NT2/D1 (cell line): Measurements from ENCODE around the gene NPIPA3.
"Not testable (repeated sequence)": the region's sequence is repeated elsewhere in the genome, so short reads cannot be mapped to it uniquely, and the experiment has no call there.

Experiments
- SUZ12 ChIP-seq: IDR thresholded peaks from 2 replicates; pipeline ENCODE4 v1.6.1; 2011; ENCODE audit not compliant: insufficient read length, insufficient read depth; ENCODE audit errors: extremely low read depth
- ZNF274 ChIP-seq: IDR thresholded peaks from 2 replicates; pipeline ENCODE4 v1.6.1; 2011; ENCODE audit warnings: mild to moderate bottlenecking, low read depth, low read length

DNA sequence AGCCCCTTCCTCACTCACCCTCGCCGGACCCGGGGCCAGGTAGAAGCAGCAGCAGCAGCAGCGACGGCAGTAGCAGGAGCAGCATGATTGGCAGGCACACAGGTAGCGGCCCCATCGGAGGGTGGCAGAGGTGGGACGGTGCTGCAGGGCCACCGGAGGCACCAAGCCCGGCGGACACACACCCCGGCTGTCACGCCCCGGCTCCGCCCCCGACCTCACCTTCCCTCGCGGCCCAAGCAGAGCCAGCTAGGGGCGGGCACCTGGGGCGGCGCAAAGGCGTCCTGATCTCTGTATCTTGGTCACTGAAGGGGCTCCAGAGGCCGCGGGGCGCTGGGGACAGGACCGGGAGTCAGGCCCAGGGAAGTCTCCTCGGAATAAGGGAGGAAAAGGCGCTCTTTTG is 30.0 kb downstream of the NPIPA3 start:
- not testable (repeated sequence) for TF ChIP-seq ZNF274, SUZ12
